NT2/D1 (cell line): ENCODE data around the gene LINC00632.

Source experiments
- SUZ12 ChIP-seq: IDR thresholded peaks from 2 replicates; pipeline ENCODE4 v1.6.1; 2011; ENCODE audit not compliant: insufficient read length, insufficient read depth; ENCODE audit errors: extremely low read depth
- YY1 ChIP-seq: IDR thresholded peaks from 2 replicates; pipeline ENCODE4 v1.6.1; 2011; ENCODE audit not compliant: insufficient read length, insufficient read depth
- ZNF274 ChIP-seq: IDR thresholded peaks from 2 replicates; pipeline ENCODE4 v1.6.1; 2011; ENCODE audit warnings: mild to moderate bottlenecking, low read depth, low read length

- no peak for TF ChIP-seq YY1
- TF ChIP-seq ZNF274: no peak
- TF ChIP-seq SUZ12: no peak
These were observed 15.2 kb downstream of the LINC00632 start for GRCh38 chrX:140724736-140725135.
